ENCODE results near the gene NCR3LG1.

Gene NCR3LG1

GRCh38 chr11:17386331-17387084 lies 34.9 kb downstream of the NCR3LG1 start:
- peak overlapping the region; percentile 74 to 75 for H3K27ac ChIP-seq
- peak; percentile 47 to 87 for DNase-seq

GRCh38 chr11:17387254-17387653 lies 35.7 kb downstream of the NCR3LG1 start:
- Histone ChIP-seq H3K9me3 (no peaks in the 10 kb centered on the region), H3K4me1 (peaks cover 0 to 39% (median 16%) of the 10 kb centered on the region in 4 donors), H3K27me3 (no peaks in the 10 kb centered on the region), H3K27ac (no peak overlapping the region), H3K4me3 (no peak overlapping the region), H3K36me3 (no peaks in the 10 kb centered on the region)
- no peak for TF ChIP-seq CTCF (IDR thresholded peaks at IDR 0.05)
- no peak for DNase-seq
- intact Hi-C loops (cut with DNase I; ENCODE audit: low total_unique reads), result loop anchor here (2.0 kb wide), 1 partner anchor 20 kb away; no protein-coding TSS in a partner anchor

More at GRCh38 chr11:17386331-17387084, 34.9 kb downstream of the NCR3LG1 start:
- peak; percentile 72 to 85 for TF ChIP-seq CTCF (IDR thresholded peaks at IDR 0.05)
- H3K9me3 ChIP-seq, result no peaks in the 10 kb centered on the region
- no peaks in the 10 kb centered on the region for H3K27me3 ChIP-seq
- H3K4me3 ChIP-seq, result peak overlapping the region; percentile 27 to 28
- peaks cover 0 to 39% (median 16%) of the 10 kb centered on the region in 4 donors for H3K4me1 ChIP-seq
- no peaks in the 10 kb centered on the region for H3K36me3 ChIP-seq
- intact Hi-C loops (cut with DNase I; ENCODE audit: low total_unique reads), result loop anchor here (2.0 kb wide), 1 partner anchor 20 kb away; no protein-coding TSS in a partner anchor

- intact Hi-C loops (cut with DNase I; ENCODE audit: low total_unique reads), result loop anchor here (2.0 kb wide), 1 partner anchor 19 kb away; no protein-coding TSS in a partner anchor
- Histone ChIP-seq H3K36me3 (no peaks in the 10 kb centered on the region), H3K4me3 (no peak overlapping the region), H3K4me1 (peaks cover 0 to 39% (median 16%) of the 10 kb centered on the region in 4 donors), H3K9me3 (no peaks in the 10 kb centered on the region), H3K27me3 (no peaks in the 10 kb centered on the region), H3K27ac (no peak overlapping the region)
- DNase-seq, result no peak
- TF ChIP-seq CTCF (IDR thresholded peaks at IDR 0.05), result no peak
Measured at GRCh38 chr11:17387811-17388210, 36.2 kb downstream of the NCR3LG1 start.

- no peaks in the 10 kb centered on the region for H3K36me3 ChIP-seq
- H3K9me3 ChIP-seq, result no peaks in the 10 kb centered on the region
- TF ChIP-seq CTCF (IDR thresholded peaks at IDR 0.05), result no peak
- intact Hi-C loops (cut with DNase I; ENCODE audit: low total_unique reads), result no loop called here
- H3K27me3 ChIP-seq, result no peaks in the 10 kb centered on the region
- peak within 1 kb of the TSS; percentile 56 to 68 for H3K4me3 ChIP-seq
- DNase-seq, result no peak
- H3K4me1 ChIP-seq, result peaks cover 0 to 39% (median 16%) of the 10 kb centered on the region in 4 donors
- peak within 1 kb of the TSS; percentile 28 to 58 for H3K27ac ChIP-seq
Measured at GRCh38 chr11:17388609-17389210, 37.1 kb downstream of the NCR3LG1 start, which contains the start of gene KCNJ11. Gene KCNJ11, minus strand, starts transcription at chr11:17388659. Its CDS starts 568 bp downstream, at chr11:17388091.

- peak overlapping the region; percentile 28 to 58 for H3K27ac ChIP-seq
- no peaks in the 10 kb centered on the region for H3K36me3 ChIP-seq
- H3K27me3 ChIP-seq, result no peaks in the 10 kb centered on the region
- H3K9me3 ChIP-seq, result no peaks in the 10 kb centered on the region
- intact Hi-C loops (cut with DNase I; ENCODE audit: low total_unique reads), result no loop called here
- DNase-seq, result peak; percentile 55 to 82
- TF ChIP-seq CTCF (IDR thresholded peaks at IDR 0.05), result peak; percentile 51 to 78
- H3K4me3 ChIP-seq, result peak overlapping the region; percentile 56 to 68
- H3K4me1 ChIP-seq, result peaks cover 0 to 35% (median 16%) of the 10 kb centered on the region in 4 donors
Measured at GRCh38 chr11:17389211-17389956, 37.8 kb downstream of the NCR3LG1 start.

Measured in tibial artery (tissue), 4 donors.